Cardiac septum (tissue), 1 donor: ENCODE measurements around the gene RNPEPL1. TPM values are rescaled to one million over a fixed set of nuclear protein-coding genes. Genes with fewer than 3 reads are reported as not detected.
"Not testable (repeated sequence)": the region's sequence is repeated elsewhere in the genome, so short reads cannot be mapped to it uniquely, and the experiment has no call there.

Experiments
- DNase-seq: peaks from one replicate; pipeline ENCODE4 v3.0.0-alpha.2; 2020; ENCODE audit warnings: low spot score
- intact Hi-C: fragments of 100-400 bp; cut with DNase I; formaldehyde crosslinking; loops from one replicate; pipeline ENCODE4 v1.14.0; 2022
- long read RNA-seq: library from polyadenylated mRNA; unstranded; transcript quantifications from one replicate; pipeline ENCODE4 v2.0.0, GENCODE V29; 2021
- total RNA-seq: library from RNA; stranded (reverse); fragmentation: NEBNext Ultra II Directional; extraction: Animal tissue kit (Norgen Biotek cat#: 25700); gene quantifications from one replicate; pipeline ENCODE4 v1.2.1, GENCODE V29; 2021
- donor health status: DM: no; HTN: no; CAD: no.

The RNPEPL1 gene
- 73.8 TPM for total RNA-seq
- long read RNA-seq, full-length matches to known transcripts: 115 of 224 reads
- long read RNA-seq, partial matches to known transcripts: 35 of 224 reads
- long read RNA-seq, other reads (novel, unspliced or antisense): 74 of 224 reads

DNA sequence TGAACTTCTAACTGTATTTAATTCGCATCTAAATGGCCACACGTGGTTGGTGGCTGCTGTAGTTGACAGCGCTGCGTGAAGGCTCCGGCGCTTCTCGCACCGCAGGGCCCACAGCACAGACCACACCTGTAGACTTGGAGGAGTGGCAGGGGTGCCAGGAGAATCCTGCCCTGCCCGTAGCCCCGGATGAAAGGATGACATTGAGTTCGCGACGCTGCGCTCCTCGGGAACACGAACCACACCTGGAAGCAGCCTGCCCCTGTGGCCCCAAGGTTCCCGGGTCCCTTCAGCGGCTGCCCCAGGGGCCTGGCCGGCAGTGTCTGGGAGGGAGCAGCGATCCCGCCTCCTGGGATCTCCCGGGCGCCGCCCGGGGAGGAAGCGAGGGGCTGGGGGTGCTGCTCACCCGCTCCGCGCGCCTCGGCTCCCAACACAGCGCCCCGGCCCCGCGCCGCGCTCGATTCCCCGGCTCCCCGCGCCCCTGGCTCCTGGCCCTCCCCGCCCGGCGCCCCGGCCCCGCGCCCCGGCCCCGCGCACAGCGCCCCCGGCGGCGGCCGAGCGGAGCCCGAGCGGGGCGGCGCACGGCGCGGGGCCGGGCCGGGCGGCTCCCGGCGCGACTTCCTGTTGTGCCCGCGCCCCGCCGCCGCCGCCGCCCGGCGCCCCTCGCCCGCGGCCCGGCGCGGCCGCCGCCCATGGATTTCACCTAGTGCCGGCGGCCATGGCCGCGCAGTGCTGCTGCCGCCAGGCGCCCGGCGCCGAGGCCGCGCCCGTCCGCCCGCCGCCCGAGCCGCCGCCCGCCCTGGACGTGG lies at the start of gene RNPEPL1:
RNPEPL1 (plus strand) TSS at position 613 of the 806 bp plus-strand sequence; CDS start at position 716, 103 bp downstream.
- DNase-seq: peak; percentile 77
- intact Hi-C loops: loop anchor here (2.0 to 10.0 kb wide), 2 partner anchors 19 to 333 kb away; partner anchors contain the start of gene CAPN10

DNA sequence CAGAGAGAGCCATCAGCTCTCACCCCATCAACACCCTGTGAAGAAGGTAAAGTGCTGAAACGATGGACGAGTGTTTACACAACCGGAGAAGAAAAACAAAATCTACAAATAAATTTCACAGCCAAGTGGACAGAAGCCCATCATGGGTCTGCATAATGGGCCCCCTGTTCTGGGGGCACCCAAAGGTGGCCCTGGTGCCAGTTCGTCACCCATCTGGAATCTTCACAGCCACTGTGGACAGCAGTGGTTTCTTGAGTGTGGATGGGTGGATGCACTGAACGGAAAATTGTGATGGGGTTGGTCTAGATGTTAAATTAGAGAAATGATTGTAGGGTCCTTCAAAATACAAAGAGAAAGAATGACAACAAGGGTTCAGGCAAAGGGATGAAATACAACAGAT lies 49.3 kb upstream of the RNPEPL1 start:
- intact Hi-C loops: loop anchor here (10.0 kb wide), 2 partner anchors 186 to 316 kb away; no protein-coding TSS in a partner anchor

GRCh38 chr2:240519396-240520129 lies 48.7 kb upstream of the RNPEPL1 start:
- DNase-seq: no peak
- intact Hi-C loops: loop anchor here (10.0 kb wide), 2 partner anchors 185 to 315 kb away; no protein-coding TSS in a partner anchor

More for the DNA sequence above, 49.3 kb upstream of the RNPEPL1 start:
- no peak for DNase-seq

DNA sequence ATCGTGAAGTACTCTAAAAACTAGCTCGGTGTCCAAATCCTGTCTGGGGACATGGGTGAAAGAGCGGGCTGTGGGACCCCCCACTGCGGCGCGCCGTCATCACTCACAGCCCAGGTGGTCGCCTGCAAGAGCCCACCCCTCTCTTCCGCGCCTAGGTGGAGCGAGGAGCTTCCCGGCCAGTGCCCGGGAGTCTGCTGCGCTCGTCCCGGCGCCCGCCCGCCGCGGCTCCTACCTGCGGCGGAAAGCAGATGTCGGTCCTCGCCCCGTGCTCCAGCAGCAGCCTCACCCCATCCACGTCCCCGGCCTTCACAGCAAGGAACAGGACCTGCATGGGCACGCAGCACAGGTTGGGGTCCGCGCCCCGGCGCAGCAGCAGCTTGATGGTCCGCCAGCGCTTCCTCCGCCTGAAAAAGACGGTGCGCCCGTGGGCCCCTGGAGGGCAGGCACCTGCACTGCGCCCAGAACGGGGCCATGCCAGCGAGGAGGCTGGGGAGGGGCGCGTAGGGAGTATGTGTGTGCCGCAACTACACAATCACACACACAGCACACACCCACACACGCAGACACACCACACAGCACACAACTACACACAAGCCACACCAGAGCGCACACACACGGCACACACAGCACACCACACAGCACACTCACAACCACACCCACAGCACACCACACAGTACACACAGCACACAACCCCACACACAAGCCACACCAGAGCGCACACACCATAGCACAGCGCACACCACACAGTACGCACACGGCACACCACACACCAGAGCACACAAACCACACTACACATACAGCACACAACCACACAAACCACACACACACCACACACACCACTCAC lies 47.9 kb upstream of the RNPEPL1 start:
- DNase-seq: no peak
- intact Hi-C loops: no loop called here

- no peak for DNase-seq
- intact Hi-C loops: no loop called here
Measured at GRCh38 chr2:240520974-240521350, 47.3 kb upstream of the RNPEPL1 start.

DNA sequence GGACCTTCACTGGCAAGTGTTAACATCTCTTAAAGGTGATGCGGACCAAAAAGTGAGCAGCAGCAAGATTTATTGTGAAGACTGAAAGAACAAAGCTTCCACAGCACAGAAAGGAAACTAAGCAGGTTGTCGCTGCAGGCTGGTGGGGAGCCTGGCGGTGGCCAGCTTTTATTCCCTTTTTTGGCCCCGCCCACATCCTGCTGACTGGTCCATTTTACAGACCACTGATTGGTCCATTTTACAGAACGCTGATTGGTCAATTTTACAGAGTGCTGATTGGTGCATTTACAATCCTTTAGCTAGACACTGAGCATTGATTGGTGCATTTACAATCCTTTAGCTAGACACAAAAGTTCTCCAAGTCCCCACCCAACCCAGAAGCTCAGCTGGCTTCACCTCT lies 46.4 kb upstream of the RNPEPL1 start:
- intact Hi-C loops, DNase-seq: not testable (repeated sequence)

GRCh38 chr2:240522406-240522805 lies 45.9 kb upstream of the RNPEPL1 start:
- no peak for DNase-seq
- intact Hi-C loops: no loop called here

DNA sequence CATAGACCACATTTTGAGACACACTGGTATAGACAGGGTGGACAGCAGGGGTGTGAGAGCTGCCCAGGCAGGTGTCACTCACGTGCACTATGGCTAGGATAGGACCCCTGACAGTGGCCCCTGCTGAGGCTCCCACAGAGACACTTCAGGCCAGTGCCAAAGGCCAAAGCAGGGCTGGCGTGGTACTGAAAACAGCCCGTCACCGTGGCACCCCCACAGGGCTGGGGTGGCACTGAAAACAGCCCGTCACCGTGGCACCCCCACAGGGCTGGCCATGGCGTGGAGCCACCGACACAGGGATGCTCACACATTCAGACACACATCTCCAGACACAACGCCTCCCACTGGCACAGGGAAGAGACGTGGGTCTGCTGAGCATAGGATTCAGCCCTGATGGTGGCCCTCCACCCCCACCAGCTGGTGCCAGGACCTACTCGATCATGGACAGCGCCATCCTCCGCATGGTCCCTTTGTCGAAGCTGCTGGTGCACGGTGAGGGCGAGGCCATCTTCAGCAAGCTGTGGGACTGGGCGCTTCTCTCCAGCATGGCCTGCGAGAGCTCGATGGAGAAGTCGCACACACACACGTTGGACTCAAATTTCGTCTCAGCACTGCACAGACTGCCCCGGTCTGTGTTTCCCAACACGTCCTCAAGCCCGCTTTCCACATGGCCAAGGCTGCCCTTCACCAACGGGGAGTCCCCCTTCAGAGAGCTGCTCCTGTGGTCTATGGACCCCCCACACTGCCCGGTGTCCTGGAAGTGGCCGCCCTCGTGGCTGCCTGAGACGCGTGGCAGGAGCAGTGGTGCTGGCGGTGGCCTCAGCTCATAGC lies 44.6 kb upstream of the RNPEPL1 start:
- intact Hi-C loops: no loop called here
- DNase-seq: no peak

DNA sequence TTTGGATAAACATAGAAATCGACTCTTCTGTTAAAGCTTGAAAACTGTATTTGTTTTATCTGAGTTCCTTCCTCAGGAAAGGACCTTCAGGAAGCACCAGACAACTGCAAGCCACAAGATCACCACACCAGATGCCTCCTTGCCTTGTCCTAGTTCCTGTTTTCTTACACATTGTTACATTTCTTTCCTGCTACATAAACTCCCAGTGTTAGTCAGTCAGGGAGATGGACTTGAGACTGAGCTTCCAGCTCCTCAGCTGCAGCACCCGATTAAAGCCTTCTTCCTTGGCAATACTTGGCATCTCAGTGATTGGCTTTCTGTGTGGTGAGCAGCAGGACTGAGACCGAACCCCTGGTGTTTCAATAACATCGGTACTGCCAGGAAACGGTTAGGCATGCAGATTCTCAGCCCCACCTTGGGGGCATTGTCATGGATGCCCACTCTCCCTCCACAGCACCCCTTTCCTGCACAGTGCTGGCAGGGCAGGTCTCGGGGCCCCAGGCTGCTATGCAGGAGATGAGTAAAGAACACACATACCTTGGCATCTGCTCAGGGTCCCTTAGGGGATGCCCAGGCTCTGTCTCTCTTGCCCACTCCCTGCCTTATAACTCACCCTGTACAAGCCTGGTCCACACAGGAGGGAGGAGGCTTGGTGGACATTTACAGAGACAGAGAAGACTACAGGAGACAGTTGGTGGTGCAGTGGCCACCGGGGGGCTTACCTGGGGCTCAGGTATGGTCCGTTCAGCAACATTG lies 43.1 kb upstream of the RNPEPL1 start:
- intact Hi-C loops: no loop called here
- no peak for DNase-seq

- DNase-seq: no peak
- intact Hi-C loops: no loop called here
Measured at GRCh38 chr2:240525802-240526201, 42.5 kb upstream of the RNPEPL1 start.

DNA sequence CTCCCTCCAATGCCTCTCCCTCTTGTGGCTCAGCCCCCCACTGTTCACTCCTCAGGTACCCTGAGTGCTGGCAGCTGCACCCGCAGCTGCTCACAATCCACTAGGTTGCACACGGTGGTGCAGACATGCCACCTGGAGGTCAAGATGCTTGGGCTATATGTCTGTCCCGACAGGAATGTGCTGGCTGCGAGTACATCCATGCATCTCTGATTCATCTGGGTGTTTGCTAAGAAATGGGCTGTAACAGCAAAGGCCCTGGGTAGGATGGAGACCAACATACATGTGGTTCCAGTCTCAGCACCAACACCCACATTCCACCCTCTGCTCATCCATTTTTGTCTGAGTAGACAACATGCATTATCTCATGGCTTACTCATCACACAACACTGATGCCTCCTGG lies 41.8 kb upstream of the RNPEPL1 start:
- DNase-seq: no peak
- intact Hi-C loops: no loop called here

DNA sequence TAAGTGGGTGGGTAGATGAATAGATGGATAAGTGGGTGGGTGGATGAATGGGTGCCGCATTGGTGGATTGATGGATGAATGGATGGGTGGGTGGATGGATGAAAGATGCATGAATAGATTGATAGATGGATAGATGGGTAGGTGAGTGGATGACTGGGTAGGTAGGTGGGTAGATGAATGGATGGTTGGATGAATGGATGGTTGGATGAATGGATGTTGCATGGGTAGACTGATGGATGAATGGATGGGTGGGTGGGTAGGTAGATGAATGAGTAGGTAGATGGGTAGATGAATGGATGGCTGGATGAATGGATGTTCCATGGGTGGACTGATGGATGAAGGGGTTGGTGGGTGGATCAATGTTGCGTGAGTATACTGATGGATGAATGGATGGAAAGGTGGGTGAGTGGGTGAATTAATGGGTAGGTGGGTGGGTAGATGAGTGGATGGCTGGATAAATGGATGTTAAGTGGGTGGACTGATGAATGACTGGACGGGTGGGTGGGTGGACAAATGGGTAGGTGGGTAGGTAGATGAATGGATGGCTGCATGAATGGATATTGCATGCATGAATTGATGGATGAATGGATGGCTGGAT lies 41.0 kb upstream of the RNPEPL1 start:
- intact Hi-C loops: no loop called here
- no peak for DNase-seq

DNA sequence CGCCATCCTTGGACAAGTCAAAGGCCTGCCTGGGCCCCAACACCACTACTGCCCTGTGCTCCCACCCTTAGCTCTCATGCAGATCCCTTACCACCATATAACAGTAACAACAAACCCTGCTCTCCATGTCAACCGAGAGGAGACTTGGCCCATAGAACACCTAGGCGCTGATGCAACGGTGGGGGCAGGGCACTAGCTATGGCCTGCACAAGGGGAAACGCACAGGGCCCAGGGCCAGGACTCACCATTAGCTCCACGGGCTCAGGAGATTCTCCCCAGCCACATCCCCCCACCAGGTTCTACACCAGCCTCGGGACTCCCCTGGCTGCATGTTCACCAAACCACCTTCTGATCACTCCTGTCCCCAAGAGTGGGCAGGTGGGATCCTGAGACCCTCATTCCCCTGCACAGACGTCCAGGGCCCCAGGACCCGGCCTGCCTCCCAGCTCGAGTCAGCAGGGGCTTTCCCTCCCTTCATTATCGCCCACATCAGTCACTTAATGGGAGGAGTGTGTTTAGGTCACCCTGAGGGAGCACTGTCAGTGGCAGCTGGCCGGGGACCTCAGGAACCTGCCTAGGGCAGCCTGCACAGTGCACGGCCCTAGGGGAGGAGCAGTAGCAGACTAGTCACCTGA lies 39.8 kb upstream of the RNPEPL1 start:
- intact Hi-C loops: no loop called here
- no peak for DNase-seq

DNA sequence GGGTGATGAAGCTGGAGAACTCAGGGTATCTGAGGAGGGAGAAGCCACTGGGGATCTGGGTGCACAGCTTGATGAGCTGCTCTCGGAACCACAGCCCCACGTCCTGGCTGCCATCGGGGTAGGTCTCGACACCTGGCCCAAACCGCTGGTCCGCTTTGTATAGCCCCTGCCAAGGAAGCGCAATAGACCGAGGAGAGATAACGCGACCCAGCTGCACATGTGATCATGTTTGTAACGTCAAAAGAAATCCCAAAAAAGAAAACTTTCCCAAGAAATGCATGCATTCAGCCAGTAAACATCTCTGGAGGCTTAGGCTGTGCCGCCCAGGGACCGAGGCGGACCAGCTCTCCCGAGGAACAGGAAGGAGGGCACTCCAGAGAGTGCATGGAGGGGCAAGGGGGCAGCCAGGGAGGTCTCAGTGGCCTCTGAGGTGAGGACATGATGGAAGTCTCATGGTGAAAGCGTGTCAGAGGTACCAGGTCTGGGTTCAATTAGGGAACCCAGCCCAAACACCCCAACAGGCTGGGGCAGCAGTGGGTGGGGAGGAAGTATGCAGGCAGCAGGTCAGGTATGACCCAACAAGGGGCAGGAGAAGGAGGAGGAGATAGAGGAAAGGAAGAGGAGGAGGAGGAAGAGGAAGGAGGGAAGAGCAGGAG lies 38.8 kb upstream of the RNPEPL1 start:
- no peak for DNase-seq
- intact Hi-C loops: no loop called here

- intact Hi-C loops: no loop called here
Measured at GRCh38 chr2:240530181-240530580, 38.1 kb upstream of the RNPEPL1 start.

GRCh38 chr2:240531038-240531437 lies 37.2 kb upstream of the RNPEPL1 start:
- intact Hi-C loops: no loop called here

More at GRCh38 chr2:240530181-240530580, 38.1 kb upstream of the RNPEPL1 start:
- no peak for DNase-seq

More at GRCh38 chr2:240531038-240531437, 37.2 kb upstream of the RNPEPL1 start:
- DNase-seq: no peak
